Central memory CD4-positive, alpha-beta T cell (primary cell): ENCODE data around the gene PRKD1.

Source experiments
- DNase-seq: peaks from one replicate; pipeline ENCODE4 v3.0.0; 2022

Gene PRKD1

GRCh38 chr14:29829851-29830250 lies 97.8 kb downstream of the PRKD1 start:
- no peak for DNase-seq

DNA sequence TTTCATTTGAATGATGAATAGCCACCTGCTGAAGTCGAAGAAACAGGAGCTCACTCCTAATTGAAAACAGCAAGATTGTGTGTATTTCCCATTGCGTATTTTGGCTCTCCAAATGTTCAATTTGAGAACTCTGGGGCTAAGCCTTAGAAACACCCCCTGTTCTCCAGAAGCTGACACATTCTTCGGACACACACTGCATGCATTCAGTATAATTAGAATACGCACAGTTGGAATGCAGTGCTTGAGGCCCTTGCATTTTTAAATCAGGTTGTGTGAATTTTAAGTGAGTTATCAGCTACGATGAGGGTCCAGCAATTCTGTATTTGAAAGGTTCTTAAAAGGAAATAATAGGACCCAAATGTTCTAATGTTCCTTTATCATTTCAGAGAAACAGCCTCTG lies 103.8 kb downstream of the PRKD1 start:
- DNase-seq, result no peak

- no peak for DNase-seq
Measured at GRCh38 chr14:29822430-29822709, 105.3 kb downstream of the PRKD1 start.

GRCh38 chr14:29821661-29822429 lies 105.8 kb downstream of the PRKD1 start:
- DNase-seq, result no peak

DNA sequence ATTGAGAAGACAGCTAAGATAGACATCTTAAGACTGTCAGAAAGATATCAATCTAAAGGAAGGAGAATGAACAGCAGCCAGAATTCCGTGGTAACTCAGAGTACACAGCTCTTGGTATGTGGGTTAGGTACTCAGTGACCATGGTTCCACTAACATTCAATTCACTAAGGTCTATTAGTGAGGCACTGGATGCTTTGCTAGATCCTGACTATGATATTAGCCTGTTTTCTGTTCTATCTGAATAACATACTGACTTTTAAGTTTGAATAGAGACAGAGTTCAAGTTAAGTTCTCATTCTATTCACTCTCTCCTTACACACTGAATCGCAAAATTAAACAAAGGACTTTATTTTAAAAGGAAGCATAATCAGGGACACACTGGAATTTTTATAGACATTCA lies 106.4 kb downstream of the PRKD1 start:
- DNase-seq, result no peak

DNA sequence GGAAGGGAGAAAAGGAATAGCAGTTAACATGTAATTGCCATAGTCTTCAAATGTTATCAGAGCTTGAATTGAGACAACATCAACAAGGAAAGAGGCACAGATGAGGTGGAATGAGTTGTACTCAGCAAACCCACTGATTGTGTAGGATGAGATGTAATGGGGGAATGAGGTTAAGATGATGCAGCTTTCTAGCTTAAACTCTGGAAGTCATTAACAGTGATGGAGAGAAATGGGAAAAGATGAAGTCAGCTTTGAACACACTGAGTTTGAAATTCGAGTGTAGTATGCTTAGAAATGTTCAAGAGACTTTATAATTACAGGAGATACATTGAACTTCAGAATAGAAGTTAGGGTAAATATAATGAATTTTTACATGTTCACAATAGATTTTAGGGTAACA lies 106.9 kb downstream of the PRKD1 start:
- no peak for DNase-seq

DNA sequence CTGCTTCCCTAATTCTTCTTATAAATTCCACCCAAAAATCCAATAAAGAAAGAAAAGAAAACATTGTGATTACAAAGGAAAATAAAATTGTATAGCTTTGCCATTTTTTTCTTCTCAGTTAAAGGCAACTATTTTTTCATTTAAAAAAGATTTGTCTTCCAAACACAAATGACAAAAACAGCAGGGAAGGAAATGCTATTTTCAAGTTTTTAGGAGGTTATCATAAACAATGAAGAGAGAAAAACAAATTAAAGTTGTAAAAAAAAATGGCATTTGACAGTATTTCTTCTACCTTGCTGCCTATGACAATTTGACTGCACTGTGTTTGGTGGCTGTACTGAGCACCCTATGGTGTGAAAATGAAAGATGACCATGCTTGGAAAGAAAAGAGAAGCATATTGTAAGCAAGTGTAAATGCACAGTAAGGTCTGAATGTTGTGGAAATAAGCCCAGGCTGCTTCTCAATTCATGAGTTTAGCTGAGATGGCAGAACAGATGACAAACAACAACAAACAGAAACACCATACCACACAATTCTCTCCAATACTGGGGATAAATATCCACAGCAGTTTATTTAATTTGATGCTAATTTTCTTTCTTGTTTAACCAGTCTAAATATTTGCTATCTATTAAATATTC lies 109.8 kb downstream of the PRKD1 start:
- no peak for DNase-seq

DNA sequence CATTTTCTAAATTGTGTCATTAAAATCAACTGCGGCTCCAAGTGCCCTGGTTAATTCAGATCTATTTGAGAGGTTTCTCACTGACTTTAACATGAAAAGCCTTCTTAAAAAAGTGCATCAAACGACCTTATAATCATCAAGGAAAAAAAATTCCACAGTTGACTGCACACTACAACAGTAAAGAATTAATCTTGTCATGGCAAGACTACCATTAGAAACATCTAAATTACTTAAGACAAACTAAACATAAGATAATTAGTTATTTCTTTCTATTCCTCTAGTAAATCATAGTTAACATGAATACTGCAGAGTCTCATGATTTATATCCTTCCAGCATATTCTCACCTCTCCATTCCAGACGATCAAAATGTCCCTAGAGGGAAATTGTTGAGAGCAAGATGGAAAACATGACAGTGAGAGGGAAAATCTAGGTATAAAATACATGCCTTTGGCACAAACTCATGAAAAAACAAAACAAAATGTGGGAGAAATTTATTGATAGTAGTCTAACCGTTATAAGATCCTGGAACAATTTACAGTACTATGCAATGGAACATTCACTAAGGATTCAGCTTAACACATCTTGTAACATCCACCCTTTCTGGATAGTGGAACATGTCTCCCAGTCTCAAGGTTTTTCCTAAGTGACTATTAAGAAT lies 112.5 kb downstream of the PRKD1 start:
- DNase-seq, result no peak

- no peak for DNase-seq
Measured at GRCh38 chr14:29814156-29815015, 113.3 kb downstream of the PRKD1 start.

DNA sequence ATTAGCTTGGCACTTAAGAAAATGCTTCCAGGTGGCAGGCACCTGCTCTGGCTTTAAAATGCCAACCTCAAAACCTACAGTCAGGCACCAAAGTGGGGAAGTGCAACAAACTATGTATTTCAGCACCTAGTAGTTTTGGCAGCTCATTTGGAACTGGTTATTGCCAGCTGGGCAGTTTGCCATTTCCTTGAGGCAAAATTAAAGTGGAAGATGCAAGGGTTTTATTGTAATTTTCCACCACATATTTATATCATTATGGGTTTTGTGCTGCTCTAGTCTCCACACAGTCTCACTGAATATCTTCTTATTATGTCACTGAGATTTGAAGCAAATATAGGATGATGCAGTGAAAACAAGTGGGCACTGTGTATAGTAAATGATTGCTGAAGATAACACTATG lies 117.0 kb downstream of the PRKD1 start:
- DNase-seq, result no peak

DNA sequence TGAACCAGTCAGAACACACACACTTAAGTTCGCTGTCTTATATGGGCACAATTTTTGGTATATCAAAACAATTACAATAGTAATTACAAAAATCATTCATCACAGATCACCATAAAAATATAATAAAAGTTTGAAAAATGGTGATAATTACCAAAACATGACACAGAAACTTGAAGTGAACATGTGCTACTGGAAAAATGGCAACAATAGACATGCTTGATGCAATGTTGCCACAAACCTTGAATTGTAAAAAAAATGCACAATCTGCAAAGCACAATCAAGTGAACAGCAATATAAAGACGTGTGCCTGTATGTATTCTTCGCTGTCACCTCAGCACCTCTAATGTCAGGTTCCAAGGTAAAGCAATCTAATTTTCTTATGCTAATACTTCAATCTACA lies 117.6 kb downstream of the PRKD1 start:
- DNase-seq, result no peak

GRCh38 chr14:29806124-29806517 lies 121.5 kb downstream of the PRKD1 start:
- no peak for DNase-seq

GRCh38 chr14:29805415-29806123 lies 122.1 kb downstream of the PRKD1 start:
- DNase-seq, result no peak

- DNase-seq, result no peak
Measured at GRCh38 chr14:29804481-29805266, 123.0 kb downstream of the PRKD1 start.

DNA sequence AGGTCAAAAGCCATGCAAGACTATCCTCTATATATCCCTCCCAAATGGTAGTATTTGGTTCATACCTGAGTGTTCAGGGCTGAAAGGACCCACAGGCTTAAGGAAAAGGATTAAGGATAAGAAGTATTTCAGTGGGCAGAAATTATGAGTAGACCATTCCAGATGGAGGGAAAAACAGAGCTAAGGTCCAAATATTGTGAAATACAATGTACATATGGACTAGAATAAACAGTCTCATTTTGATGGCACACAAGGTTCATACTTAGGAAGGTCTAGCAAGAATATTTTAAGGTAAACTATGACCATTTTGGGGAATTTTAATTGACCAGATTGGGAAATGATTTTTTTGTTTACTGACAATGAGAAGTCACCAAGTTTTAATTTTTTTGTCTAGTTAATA lies 124.6 kb downstream of the PRKD1 start:
- no peak for DNase-seq

DNA sequence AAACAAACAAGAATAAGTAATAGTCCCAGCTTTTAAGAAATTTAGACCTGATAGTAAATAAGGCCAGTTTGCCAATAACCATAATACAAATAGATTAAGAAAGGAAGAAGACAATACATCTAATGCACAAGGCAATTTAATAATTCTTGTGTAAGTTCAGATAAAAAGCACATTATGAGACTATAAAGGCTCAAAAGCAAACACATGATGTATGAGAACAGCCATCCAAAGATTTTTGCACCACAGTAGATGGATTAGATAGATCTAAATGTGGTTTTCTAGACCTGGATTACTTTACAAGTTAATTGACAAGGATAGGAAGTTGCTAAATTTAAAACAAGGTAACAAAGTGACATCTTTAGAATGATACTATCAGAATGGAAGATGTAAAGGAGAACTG lies 125.4 kb downstream of the PRKD1 start:
- no peak for DNase-seq

DNA sequence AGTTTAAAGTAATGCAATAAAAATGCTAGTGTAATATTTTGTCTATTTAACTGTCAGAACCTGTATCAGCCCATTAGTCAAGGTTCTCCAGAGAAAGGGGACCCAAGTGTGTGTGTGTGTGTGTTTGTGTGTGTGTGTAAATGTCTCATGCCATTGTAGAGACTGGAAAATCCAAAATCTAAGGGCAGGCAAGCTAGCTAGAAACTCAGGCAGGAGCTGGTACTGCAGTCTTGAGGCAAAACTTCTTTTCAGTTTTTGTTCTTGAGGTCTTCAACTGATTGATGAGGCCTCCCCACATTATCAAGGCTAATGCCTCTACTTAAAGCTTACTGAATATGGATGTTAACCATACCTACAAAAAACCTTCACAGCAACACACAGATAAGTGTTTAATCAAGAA lies 126.7 kb downstream of the PRKD1 start:
- DNase-seq, result no peak

DNA sequence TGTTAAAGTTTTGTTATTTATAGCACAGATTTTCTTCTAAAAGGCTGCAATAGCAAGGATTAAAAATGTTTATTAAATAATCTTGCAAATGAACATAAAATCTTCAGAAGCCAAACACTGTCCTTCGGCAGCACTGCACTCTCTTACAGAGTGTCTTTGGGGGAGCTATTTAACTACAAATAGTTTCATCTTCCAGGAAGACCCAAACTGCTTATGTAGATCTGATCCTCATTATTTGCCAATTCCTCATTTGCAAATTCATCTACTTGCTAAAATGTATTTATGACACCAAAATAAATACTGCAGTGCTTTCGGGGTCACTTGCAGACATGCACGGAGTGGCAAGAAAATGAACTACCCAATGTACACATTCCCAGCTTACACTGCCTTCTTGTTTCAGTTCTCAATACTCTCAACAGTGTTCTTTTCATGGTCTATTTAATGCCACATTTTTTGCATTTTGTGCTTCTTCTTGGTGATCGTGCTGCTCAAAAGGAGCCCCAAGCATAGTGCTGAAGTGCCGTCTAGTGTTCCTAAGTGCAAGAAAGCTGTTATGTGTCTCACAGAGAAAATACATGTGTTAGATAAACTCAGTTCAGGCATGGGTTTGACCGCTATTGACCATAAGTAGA lies 128.1 kb downstream of the PRKD1 start:
- no peak for DNase-seq

- no peak for DNase-seq
Measured at GRCh38 chr14:29798811-29799210, 128.8 kb downstream of the PRKD1 start.

- DNase-seq, result no peak
Measured at GRCh38 chr14:29798108-29798663, 129.5 kb downstream of the PRKD1 start.

DNA sequence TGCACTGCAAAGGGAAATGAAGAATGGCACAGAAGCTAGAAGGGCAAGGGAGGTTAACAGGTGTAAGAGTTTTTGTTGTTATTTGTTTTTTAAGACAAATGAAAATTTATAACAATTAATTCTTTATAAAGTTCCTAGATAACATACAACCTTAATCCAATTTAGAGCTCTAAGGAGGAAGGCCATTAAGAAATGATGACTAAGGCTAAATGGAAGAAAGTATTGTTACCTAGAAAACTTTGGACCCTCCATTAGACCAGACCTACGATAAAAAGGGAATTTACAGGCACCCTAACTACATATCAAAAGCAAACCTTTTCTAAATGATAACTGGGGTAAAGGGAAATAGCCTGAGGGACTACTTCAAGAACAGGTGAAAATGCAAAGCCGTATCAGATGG lies 130.8 kb downstream of the PRKD1 start:
- DNase-seq, result no peak
